Activated CD4-positive, alpha-beta T cell treated with anti-CD3 and anti-CD28 coated beads for 36 hours (primary cell): ENCODE results near the gene ZNF554. TPM values are rescaled to one million over a fixed set of nuclear protein-coding genes. Genes with fewer than 3 reads are reported as not detected.
"Not testable (repeated sequence)": the region's sequence is repeated elsewhere in the genome, so short reads cannot be mapped to it uniquely, and the experiment has no call there.

Experiments
- ATAC-seq: fragments of 200-7000 bp; cut with Tn5 transposase; one replicate; pipeline ENCODE4 v1.10.0; 2021; ENCODE audit warnings: mild to moderate bottlenecking, moderate library complexity
- CTCF ChIA-PET: fragments of 350-600 bp; sonication (Branson Sonifier 250); formaldehyde crosslinking; loops from one replicate; lab custom pipeline; 2021; ENCODE audit warnings: antibody characterized with exemption; lab: Charles Lee
- POLR2A ChIA-PET: fragments of 350-600 bp; sonication (Branson Sonifier 250); formaldehyde crosslinking; loops from one replicate; lab custom pipeline; 2021; ENCODE audit warnings: antibody characterized with exemption, inconsistent platforms; lab: Charles Lee
- DNase-seq: peaks from one replicate; pipeline ENCODE4 v3.0.0-alpha.2; 2020
- H3K27ac Mint-ChIP-seq: one replicate; pipeline ENCODE4 v1.8.0; 2021; ENCODE audit warnings: mixed read lengths
- H3K27me3 Mint-ChIP-seq: one replicate; pipeline ENCODE4 v1.8.0; 2021; ENCODE audit warnings: mixed read lengths
- H3K36me3 Mint-ChIP-seq: one replicate; pipeline ENCODE4 v1.8.0; 2021; ENCODE audit warnings: low read depth, mixed read lengths
- H3K4me1 Mint-ChIP-seq: one replicate; pipeline ENCODE4 v1.8.0; 2021; ENCODE audit warnings: mixed read lengths
- H3K4me3 Mint-ChIP-seq: one replicate; pipeline ENCODE4 v1.8.0; 2021; ENCODE audit warnings: mild to moderate bottlenecking, moderate library complexity, mixed read lengths
- H3K9me3 Mint-ChIP-seq: one replicate; pipeline ENCODE4 v1.8.0; 2021; ENCODE audit warnings: low read depth, mixed read lengths
- intact Hi-C, 2 experiments: fragments of 100-400 bp; cut with DNase I in 1 of 2; cut with micrococcal nuclease in 1 of 2; formaldehyde crosslinking; loops; one replicate each; pipeline versions ENCODE4 v1.14.2 to v1.15.1; 2022 to 2024; cut with DNase I, micrococcal nuclease
- total RNA-seq, 2 experiments: library from RNA; stranded (reverse); gene quantifications; one replicate each; pipeline ENCODE4 v1.2.3, GENCODE V29; 2021

The ZNF554 gene
- total RNA-seq, 2 experiments from 2014 or later: 1.9 to 2.3 TPM

DNA sequence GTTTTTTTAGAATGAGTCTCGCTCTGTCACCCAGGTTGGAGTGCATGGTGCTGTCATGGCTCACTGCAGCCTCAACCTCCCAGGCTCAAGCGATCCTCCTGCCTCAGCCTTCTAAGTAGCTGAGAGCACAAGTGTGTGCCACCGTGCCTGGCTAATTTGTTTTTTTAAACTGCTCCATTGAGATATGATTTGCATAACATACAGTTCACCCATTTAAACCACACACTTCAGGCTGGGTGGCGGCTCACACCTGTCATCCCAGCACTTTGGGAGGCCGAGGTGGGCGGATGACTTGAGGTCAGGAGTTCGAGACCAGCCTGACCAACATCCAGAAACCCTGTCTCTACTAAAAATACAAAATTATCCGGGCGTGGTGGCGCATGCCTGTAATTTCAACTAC is 27.0 kb upstream of the ZNF554 start:
- DNase-seq, H3K27me3 Mint-ChIP-seq, POLR2A ChIA-PET, H3K27ac Mint-ChIP-seq, ATAC-seq, H3K9me3 Mint-ChIP-seq, intact Hi-C loops, CTCF ChIA-PET, H3K4me3 Mint-ChIP-seq: not testable (repeated sequence)
- Mint-ChIP-seq H3K4me1 (peaks cover 17% of the 10 kb centered on the region), H3K36me3 (peaks cover 58% of the 10 kb centered on the region)

DNA sequence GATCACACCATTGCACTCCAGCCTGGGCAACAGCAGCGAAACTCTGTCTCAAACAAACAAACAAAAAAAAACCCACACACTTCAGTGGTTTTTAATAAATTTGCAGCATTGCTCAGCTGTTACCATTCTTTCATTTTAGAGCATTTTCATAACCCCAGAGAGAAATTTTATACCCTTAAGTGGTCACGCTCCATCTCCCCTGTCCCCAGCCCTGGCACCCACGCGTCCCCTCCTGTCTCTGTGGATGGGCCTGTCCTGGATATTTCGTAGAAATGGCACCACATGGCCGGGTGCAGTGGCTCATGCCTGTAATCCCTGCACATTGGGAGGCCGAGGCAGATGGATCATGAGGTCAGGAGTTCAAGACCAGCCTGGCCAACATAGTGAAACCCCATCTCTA is 26.5 kb upstream of the ZNF554 start:
- no peak for ATAC-seq
- Mint-ChIP-seq H3K4me1 (peaks cover 15% of the 10 kb centered on the region), H3K4me3 (no peak overlapping the region), H3K27ac (no peak overlapping the region), H3K27me3 (no peaks in the 10 kb centered on the region), H3K9me3 (no peaks in the 10 kb centered on the region), H3K36me3 (peaks cover 55% of the 10 kb centered on the region)
- POLR2A ChIA-PET: no interaction called here
- CTCF ChIA-PET: no interaction called here
- DNase-seq: no peak
- intact Hi-C loops: no loop called here

DNA sequence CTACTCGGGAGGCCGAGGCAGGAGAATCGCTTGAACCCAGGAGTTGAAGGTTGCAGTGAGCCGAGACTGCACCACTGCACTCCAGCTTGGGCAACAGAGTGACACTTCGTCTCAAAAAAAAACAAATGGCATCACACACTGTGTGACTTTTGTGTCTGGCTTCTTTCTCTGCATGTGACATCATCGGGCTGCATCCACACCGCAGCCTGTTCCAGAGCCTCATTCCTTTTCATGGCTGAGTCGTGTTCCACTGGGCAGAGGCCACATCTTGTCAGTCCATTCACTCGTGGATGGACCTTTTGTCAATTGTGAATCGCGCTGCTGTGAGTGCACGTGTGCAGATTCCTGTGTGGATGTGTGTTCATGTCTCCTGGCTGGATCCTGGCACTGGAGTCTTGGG is 26.1 kb upstream of the ZNF554 start:
- peaks cover 11% of the 10 kb centered on the region for H3K4me1 Mint-ChIP-seq
- H3K36me3 Mint-ChIP-seq: peaks cover 51% of the 10 kb centered on the region
- no peak overlapping the region for H3K4me3 Mint-ChIP-seq
- CTCF ChIA-PET: interaction anchor here (0.6 kb wide), 1 partner anchor 205 kb away, joined by 3 read pairs; no protein-coding TSS in a partner anchor
- ATAC-seq (no peak), DNase-seq (no peak)
- intact Hi-C loops: no loop called here
- H3K9me3 Mint-ChIP-seq: no peaks in the 10 kb centered on the region
- H3K27ac Mint-ChIP-seq: no peak overlapping the region
- POLR2A ChIA-PET: no interaction called here
- no peaks in the 10 kb centered on the region for H3K27me3 Mint-ChIP-seq

DNA sequence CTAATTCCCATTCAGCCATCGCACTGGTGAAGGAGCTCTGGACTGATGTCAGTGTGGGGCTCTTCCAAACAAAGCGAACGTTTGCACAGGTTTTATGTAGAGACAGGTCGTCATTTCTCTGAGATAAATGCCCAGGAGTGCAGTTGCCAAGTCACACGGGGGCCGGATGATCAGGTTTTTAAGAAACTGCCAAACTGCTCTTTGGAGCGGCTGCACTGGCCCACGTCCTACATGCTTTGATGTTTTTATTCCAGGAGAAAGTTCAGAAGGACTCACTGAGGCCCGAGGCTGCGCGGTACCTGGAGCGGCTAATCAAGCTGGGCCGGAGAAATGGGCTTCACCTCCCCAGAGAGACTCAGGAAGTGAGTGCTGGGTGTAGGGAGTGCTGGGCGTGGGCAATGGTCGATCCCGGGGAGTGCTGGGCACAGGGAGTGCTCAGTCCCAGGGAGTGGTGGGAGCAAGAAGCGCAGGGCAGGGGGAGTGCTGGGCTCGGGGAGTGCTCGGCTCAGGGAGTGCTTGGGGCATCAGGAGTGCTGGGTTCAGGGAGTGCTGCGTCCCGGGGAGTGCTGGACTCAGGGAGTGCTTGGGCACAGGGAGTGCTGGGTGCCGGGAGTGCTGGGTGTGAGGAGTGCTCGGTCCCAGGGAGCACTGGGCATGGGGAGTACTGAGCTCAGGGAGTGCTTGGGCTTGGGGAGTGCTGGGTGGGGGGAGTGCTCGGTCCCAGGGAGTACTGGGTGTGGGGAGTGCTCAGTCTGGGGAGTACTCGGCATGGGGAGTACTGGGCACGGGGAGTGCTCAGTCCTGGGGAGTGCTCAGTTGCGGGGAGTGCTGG is 23.6 kb upstream of the ZNF554 start:
- ATAC-seq: no peak
- Mint-ChIP-seq H3K9me3 (no peaks in the 10 kb centered on the region), H3K4me3 (no peak overlapping the region), H3K4me1 (no peaks in the 10 kb centered on the region), H3K36me3 (peaks cover 43% of the 10 kb centered on the region), H3K27ac (no peak overlapping the region), H3K27me3 (no peaks in the 10 kb centered on the region)
- intact Hi-C loops: no loop called here
- no peak for DNase-seq
- ChIA-PET POLR2A (no interaction called here), CTCF (no interaction called here)

DNA sequence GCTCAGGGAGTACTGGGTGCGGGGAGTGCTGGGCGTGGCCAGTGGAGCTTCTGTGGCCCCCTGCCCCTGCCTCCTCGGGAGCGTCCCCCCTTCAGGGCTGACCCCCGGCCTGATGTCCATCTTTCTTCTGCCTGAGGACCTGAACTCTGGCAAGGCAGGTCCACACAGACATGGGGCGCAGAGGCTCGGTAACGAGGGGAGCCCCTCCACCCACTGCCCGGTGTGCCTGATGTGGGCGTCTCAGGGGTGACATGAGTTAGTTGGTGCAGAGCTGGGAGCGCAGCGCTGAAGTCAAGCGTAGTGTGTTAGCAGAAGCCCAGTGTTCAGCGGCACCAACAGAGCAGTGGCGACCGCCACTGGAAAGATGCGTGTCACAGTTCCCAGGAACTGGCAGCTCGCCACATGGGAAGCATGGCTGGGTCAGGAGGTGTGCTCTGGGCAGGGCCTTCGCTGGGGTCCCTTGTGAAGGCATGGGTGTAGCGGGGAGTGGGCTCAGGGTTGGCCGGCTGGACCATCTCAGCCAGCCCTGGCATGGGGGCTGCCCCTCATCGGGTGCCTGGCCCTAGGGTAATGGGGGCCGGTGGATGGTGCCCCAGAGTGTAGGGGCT is 22.9 kb upstream of the ZNF554 start:
- Mint-ChIP-seq H3K4me3 (no peak overlapping the region), H3K27me3 (no peaks in the 10 kb centered on the region), H3K36me3 (peaks cover 46% of the 10 kb centered on the region), H3K9me3 (no peaks in the 10 kb centered on the region), H3K27ac (no peak overlapping the region), H3K4me1 (no peaks in the 10 kb centered on the region)
- DNase-seq (no peak), ATAC-seq (no peak)
- ChIA-PET POLR2A (no interaction called here), CTCF (no interaction called here)
- intact Hi-C loops: no loop called here

DNA sequence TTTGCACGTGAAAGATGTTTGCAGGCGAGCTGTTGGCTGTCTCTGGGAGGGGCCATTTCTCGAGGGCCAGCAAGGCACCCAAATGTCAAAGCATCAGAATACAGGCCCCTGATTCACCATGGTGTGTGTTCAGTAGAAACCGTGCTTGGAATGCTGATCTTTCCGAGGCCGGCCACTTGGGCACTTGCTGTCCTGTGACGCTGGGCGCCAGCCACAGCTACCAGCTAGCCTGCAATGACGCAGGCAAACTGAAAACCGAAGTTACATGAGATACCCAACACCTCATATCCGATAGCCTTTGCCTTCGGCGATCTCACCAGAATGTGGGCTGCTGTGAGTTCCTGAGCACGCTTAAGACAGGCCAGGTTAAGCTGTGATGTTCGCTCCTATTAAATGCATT is 22.4 kb upstream of the ZNF554 start:
- no peak overlapping the region for H3K4me3 Mint-ChIP-seq
- no peak for DNase-seq
- ChIA-PET CTCF (no interaction called here), POLR2A (no interaction called here)
- H3K36me3 Mint-ChIP-seq: peaks cover 44% of the 10 kb centered on the region
- intact Hi-C loops: no loop called here
- no peak for ATAC-seq
- no peak overlapping the region for H3K27ac Mint-ChIP-seq
- H3K4me1 Mint-ChIP-seq: no peaks in the 10 kb centered on the region
- H3K27me3 Mint-ChIP-seq: no peaks in the 10 kb centered on the region
- no peaks in the 10 kb centered on the region for H3K9me3 Mint-ChIP-seq

DNA sequence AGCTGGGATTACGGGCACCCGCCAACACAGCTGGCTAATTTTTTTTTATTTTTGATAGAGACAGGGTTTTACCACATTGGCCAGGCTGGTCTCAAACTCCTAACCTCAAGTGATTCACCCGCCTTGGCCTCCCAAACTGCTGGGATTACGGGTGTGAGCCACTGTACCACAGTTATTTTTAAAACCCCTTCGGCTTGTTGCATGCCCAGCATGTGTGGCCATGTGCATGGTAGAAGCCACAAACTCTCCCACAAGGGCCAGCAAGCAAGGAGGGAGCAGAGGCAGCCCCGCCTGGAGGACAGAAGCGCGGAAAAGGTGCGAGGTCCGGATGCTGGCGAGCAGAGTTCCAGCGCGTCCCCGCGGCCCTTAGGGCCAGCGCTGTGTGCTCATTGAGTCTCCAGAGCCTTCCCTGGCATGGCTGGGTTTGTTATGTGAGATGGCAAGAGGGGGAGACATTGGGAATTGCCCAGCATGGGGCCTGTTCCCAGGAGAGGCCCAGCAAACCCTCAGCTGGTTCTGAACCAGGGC is 21.4 kb upstream of the ZNF554 start:
- no peak overlapping the region for H3K4me3 Mint-ChIP-seq
- no peaks in the 10 kb centered on the region for H3K27me3 Mint-ChIP-seq
- H3K36me3 Mint-ChIP-seq: peaks cover 46% of the 10 kb centered on the region
- no peaks in the 10 kb centered on the region for H3K4me1 Mint-ChIP-seq
- H3K27ac Mint-ChIP-seq: no peak overlapping the region
- intact Hi-C loops: no loop called here
- CTCF ChIA-PET: no interaction called here
- POLR2A ChIA-PET: no interaction called here
- no peak for DNase-seq
- ATAC-seq: no peak
- no peaks in the 10 kb centered on the region for H3K9me3 Mint-ChIP-seq

DNA sequence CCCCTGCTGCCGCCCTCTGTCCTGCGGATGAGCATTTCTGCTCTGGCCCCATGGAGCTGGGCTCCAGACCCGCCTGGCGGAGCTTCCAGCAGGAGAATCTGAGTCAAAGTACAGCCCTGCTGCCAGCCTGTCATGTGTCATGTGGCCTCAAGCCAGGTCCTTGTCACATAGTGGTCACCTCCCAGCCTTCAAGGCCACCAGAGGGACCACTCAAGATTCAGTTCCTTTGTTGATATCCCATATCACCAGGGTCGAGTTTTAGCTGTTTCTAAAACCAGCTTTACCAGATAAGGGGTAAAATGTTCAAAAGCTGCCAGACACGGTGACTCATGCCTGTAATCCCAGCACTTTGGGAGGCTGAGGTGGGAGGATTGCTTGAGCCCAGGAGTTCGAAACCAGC is 20.9 kb upstream of the ZNF554 start:
- Mint-ChIP-seq H3K27me3 (no peaks in the 10 kb centered on the region), H3K36me3 (peaks cover 42% of the 10 kb centered on the region), H3K4me1 (no peaks in the 10 kb centered on the region), H3K27ac (no peak overlapping the region), H3K9me3 (no peaks in the 10 kb centered on the region), H3K4me3 (no peak overlapping the region)
- no peak for ATAC-seq
- intact Hi-C loops: no loop called here
- POLR2A ChIA-PET: no interaction called here
- no peak for DNase-seq
- CTCF ChIA-PET: no interaction called here

DNA sequence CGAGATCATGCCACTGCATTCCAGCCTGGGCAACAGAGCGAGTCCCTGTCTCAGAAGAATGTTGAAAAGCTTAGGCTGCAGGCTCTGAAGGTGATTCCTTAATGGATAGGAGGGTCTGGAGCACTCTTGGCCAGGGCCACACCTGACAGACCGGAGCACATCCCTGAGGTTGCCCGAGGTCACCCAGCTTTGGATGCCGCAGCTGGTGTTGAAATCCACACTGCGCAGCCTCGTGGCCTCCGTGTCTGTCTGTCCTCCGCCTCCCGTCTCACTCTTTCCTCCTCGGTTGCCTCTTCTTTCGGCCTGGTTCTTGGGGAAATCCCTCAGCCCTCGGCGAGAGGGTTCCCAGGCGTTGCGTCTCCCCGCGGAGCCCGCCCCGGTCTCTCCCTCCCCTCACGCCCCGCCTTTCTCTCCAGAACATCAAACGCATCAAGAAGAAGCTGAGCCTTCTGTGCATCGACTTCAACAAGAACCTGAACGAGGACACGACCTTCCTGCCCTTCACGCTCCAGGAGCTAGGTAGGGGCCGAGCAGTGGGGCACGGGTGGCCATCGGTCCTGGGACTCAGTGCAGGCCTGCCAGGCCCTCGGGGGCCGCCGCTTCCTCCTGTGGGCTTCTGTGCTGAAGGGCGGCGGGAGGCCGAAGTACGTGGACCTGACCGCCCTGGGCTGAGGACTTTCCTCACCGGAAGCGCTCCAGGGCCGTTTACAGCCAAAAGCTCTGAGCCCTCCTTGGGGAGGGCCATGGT is 20.2 kb upstream of the ZNF554 start:
- CTCF ChIA-PET: no interaction called here
- DNase-seq (no peak), ATAC-seq (no peak)
- no peaks in the 10 kb centered on the region for H3K9me3 Mint-ChIP-seq
- no peak overlapping the region for H3K27ac Mint-ChIP-seq
- no peak overlapping the region for H3K4me3 Mint-ChIP-seq
- POLR2A ChIA-PET: no interaction called here
- H3K36me3 Mint-ChIP-seq: peaks cover 39% of the 10 kb centered on the region
- H3K4me1 Mint-ChIP-seq: no peaks in the 10 kb centered on the region
- intact Hi-C loops: no loop called here
- H3K27me3 Mint-ChIP-seq: no peaks in the 10 kb centered on the region

DNA sequence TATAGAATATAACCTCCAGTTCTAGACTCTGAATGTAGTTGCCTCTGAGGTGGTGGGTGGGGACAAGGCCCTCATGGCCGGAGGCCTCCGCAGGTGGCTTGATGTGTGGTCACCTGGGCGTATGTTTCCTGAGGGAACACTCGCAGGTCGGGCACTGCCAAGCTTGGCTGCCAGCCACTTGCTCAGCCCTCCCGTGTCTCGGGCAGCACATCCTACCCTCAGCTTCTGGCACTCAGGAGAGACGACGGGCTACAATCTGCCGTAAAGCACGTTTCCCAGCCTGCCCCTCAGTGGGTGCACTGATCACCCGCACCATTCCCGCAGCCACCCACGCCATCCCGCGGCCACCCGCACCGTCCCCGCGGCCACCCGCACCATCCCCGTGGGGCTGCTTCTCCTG is 19.2 kb upstream of the ZNF554 start:
- no peaks in the 10 kb centered on the region for H3K4me1 Mint-ChIP-seq
- no peaks in the 10 kb centered on the region for H3K9me3 Mint-ChIP-seq
- ChIA-PET CTCF (no interaction called here), POLR2A (no interaction called here)
- ATAC-seq: no peak
- intact Hi-C loops: no loop called here
- DNase-seq: no peak
- H3K27me3 Mint-ChIP-seq: no peaks in the 10 kb centered on the region
- no peak overlapping the region for H3K27ac Mint-ChIP-seq
- peaks cover 35% of the 10 kb centered on the region for H3K36me3 Mint-ChIP-seq
- no peak overlapping the region for H3K4me3 Mint-ChIP-seq

DNA sequence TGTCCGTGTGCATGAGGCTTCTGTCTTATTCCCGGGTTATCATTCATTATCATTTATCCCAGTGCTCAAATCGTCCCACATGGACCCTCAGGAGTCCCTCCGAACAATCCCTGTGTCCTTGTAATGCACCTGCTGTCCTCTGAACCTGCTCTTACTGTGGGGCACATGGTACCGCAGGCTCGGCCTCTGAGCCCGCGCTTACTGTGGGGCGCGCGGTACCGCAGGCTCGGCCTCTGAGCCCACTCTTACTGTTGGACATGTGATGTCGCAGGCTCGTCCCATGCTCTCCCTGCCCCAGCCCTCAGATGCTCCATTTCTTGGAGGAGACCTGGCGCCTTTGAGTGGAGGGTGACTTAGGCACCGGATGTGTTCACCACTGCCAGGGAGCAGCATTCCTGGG is 16.8 kb upstream of the ZNF554 start:
- ATAC-seq: no peak
- Mint-ChIP-seq H3K27me3 (no peaks in the 10 kb centered on the region), H3K36me3 (peaks cover 23% of the 10 kb centered on the region), H3K27ac (no peak overlapping the region), H3K4me1 (no peaks in the 10 kb centered on the region), H3K9me3 (no peaks in the 10 kb centered on the region), H3K4me3 (no peak overlapping the region)
- intact Hi-C loops: no loop called here
- CTCF ChIA-PET: no interaction called here
- no peak for DNase-seq
- POLR2A ChIA-PET: no interaction called here
